ENCODE measurements around the gene TK2.

DNA sequence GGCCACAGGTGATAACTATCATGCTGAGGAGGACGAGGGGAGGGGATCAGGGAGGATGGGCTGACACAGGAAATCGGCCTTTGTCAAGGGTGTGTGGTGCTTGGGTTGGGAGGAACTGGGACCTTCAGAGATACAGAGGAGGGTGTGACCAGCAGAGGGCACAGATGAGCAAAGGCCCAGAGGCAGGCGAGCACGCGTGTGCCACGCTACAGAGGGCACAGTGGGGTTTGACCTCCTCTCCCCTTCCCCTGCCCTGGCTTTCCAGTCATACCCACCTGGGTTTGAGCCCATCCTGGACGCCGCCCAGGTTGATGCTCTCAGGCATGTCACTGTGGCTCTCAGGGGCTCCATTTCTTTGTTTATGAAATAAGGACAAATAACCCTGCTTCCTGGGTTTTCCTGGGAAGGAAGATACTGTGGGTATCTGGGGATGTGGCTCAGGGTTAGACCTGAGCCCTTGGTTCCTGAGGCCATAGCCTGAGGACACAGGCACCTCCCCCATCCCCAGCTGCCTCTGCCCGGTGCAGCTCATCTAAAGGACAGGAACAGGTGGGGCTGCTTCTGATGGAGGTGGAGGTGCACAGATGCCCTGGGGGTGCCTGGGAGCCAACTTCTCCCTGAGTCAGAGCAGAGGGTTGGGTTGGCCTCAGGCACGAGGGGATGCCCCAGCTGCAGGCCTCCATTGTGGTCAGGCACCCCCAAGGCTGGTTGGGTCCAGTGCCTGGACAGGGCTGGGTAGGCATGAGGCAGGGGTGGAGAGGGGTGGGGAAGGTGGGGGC, 71.0 kb downstream of the TK2 start:
- TF ChIP-seq, protein P1, sequence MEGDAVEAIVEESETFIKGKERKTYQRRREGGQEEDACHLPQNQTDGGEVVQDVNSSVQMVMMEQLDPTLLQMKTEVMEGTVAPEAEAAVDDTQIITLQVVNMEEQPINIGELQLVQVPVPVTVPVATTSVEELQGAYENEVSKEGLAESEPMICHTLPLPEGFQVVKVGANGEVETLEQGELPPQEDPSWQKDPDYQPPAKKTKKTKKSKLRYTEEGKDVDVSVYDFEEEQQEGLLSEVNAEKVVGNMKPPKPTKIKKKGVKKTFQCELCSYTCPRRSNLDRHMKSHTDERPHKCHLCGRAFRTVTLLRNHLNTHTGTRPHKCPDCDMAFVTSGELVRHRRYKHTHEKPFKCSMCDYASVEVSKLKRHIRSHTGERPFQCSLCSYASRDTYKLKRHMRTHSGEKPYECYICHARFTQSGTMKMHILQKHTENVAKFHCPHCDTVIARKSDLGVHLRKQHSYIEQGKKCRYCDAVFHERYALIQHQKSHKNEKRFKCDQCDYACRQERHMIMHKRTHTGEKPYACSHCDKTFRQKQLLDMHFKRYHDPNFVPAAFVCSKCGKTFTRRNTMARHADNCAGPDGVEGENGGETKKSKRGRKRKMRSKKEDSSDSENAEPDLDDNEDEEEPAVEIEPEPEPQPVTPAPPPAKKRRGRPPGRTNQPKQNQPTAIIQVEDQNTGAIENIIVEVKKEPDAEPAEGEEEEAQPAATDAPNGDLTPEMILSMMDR (conservative IDR thresholded peaks at IDR 0.05; ENCODE audit: low read depth in 2 of 2): peak; percentile 71 to 88
- TF ChIP-seq EZH2phosphoT487 (IDR thresholded peaks at IDR 0.05; ENCODE audit: unreplicated experiment): no peak
- no peak for TF ChIP-seq EZH2 (IDR thresholded peaks at IDR 0.05; ENCODE audit: low read depth, unreplicated experiment)
- TF ChIP-seq, protein P2, sequence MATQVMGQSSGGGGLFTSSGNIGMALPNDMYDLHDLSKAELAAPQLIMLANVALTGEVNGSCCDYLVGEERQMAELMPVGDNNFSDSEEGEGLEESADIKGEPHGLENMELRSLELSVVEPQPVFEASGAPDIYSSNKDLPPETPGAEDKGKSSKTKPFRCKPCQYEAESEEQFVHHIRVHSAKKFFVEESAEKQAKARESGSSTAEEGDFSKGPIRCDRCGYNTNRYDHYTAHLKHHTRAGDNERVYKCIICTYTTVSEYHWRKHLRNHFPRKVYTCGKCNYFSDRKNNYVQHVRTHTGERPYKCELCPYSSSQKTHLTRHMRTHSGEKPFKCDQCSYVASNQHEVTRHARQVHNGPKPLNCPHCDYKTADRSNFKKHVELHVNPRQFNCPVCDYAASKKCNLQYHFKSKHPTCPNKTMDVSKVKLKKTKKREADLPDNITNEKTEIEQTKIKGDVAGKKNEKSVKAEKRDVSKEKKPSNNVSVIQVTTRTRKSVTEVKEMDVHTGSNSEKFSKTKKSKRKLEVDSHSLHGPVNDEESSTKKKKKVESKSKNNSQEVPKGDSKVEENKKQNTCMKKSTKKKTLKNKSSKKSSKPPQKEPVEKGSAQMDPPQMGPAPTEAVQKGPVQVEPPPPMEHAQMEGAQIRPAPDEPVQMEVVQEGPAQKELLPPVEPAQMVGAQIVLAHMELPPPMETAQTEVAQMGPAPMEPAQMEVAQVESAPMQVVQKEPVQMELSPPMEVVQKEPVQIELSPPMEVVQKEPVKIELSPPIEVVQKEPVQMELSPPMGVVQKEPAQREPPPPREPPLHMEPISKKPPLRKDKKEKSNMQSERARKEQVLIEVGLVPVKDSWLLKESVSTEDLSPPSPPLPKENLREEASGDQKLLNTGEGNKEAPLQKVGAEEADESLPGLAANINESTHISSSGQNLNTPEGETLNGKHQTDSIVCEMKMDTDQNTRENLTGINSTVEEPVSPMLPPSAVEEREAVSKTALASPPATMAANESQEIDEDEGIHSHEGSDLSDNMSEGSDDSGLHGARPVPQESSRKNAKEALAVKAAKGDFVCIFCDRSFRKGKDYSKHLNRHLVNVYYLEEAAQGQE (IDR thresholded peaks at IDR 0.05; ENCODE audit: unreplicated experiment): no peak
- no peak for TF ChIP-seq CREB1 (CRISPR knock-in tag; IDR thresholded peaks at IDR 0.05; ENCODE audit: low read depth)
- no peak for TF ChIP-seq POLR2AphosphoS5 (IDR thresholded peaks at IDR 0.05; ENCODE audit: low read depth)

All from GM23338 (cell line).